GM13977 (cell line): Measurements from ENCODE around the gene NRF1.

ENCODE experiments used
- DNase-seq: peaks from one replicate; pipeline ENCODE4 v3.0.0; 2012; ENCODE audit warnings: low spot score
- CTCF ChIP-seq: IDR thresholded peaks from 2 replicates; pipeline ENCODE4 v1.5.1; 2012; ENCODE audit warnings: mild to moderate bottlenecking, control low read depth; ENCODE audit not compliant: insufficient read depth; ENCODE audit errors: extremely low read depth, missing control alignments
- in situ Hi-C: fragments of 300-500 bp; cut with MboI; formaldehyde crosslinking; loops from one replicate; pipeline ENCODE4 v1.12.0; 2022; ENCODE audit warnings: low sequenced_read_pairs, low pct_unique_long_range_greater_than_20kb, mixed read lengths, inconsistent platforms; ENCODE audit not compliant: unreplicated experiment

NRF1 gene

DNA sequence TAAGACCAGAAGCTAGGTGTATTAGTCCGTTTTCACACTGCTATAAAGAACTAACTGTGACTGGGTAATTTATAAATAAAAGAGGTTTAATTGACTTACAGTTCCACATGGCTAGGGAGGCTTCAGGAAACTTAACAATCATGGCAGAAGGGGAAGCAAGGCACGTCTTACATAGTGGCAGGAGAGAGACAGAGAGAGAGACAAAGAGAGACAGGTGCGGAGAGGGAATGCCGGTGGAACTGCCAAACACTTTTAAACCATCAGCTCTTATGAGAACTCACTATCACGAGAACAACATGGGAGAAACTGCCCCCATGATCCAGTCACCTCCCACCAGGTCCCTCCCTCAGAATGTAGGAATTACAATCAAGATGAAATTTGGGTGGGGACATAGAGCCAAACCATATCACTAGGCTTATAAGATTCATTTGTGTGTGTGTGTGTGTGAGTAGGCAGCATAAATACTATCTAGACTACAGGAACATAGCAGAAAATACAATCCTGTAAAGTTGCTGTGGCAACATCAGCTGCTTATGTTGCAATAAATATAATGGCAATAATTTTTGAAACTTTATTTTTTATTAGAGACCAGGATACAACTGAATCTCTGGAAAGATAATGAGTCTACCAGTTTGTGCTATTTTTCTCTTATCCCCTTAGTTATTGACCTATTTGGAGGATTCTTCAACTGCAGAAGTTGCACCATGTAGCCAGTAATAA, 77.1 kb downstream of the NRF1 start:
- no peak for TF ChIP-seq CTCF
- no peak for DNase-seq
- in situ Hi-C loops = no loop called here

GRCh38 chr7:129689995-129690581, 78.6 kb downstream of the NRF1 start:
- no peak for TF ChIP-seq CTCF
- no peak for DNase-seq
- in situ Hi-C loops = no loop called here

GRCh38 chr7:129690701-129691100, 79.2 kb downstream of the NRF1 start:
- no peak for DNase-seq
- TF ChIP-seq CTCF = no peak
- in situ Hi-C loops = no loop called here

- no peak for TF ChIP-seq CTCF
- DNase-seq = no peak
- in situ Hi-C loops = no loop called here
Observed at GRCh38 chr7:129698516-129699418, 87.2 kb downstream of the NRF1 start.

- DNase-seq = no peak
- TF ChIP-seq CTCF = no peak
- in situ Hi-C loops = no loop called here
Observed at GRCh38 chr7:129702316-129702715, 90.8 kb downstream of the NRF1 start.

- no peak for DNase-seq
- in situ Hi-C loops = no loop called here
- no peak for TF ChIP-seq CTCF
Observed at GRCh38 chr7:129702761-129703338, 91.3 kb downstream of the NRF1 start.
